Measurements from ENCODE around the gene ITGA2B.
"Not testable (repeated sequence)": the region's sequence is repeated elsewhere in the genome, so short reads cannot be mapped to it uniquely, and the experiment has no call there.

ITGA2B gene

DNA sequence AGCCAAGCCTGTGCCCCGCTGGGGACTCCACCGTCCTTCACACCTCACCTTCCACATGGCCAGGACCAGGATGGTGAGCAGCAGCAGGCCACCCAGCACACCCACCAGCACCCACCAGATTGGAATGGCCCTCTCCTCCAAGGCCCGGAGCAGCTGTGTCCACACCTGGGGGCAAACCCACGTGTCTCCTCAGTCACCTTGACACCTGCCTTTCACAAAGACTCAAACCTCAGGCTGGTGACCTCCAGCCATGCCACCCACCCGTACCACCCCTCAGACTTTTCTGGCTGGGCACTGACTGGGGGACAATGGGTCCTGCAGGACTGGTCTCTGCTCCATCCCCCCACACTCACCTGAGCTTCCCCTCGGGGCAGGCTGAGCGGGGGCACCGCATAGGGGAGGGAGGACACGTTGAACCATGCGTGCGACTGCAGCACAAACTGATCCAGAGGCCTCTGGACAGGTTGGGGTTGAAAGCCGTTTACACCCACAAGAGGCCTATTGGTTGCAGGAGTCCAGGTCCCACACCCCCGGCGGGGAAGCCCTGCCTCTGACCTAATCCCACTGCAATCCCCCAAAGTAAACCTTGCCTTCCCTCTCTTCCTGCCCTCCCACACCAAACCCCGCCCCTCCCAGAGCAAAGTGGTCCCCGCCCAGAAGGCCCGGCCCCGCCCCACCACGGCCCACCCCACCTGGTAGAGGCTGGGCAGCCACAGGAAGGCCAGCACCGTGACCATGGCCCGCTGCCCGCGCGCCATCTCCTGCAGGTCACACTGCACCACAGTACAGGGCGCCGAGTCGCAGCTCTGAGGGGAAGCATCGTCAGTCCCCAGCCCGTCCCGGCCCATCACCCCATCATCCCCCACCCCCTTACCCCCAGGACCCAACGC lies 14.9 kb downstream of the ITGA2B start:
- Histone ChIP-seq H3K27ac (no peak overlapping the region), H3K4me3 (no peak overlapping the region)

- H3K27ac ChIP-seq: no peak overlapping the region
- H3K4me3 ChIP-seq: no peak overlapping the region
Measured at GRCh38 chr17:44372036-44372435, 17.4 kb downstream of the ITGA2B start.

GRCh38 chr17:44369414-44370023 lies 19.9 kb downstream of the ITGA2B start:
- H3K27ac ChIP-seq, H3K4me3 ChIP-seq: not testable (repeated sequence)

DNA sequence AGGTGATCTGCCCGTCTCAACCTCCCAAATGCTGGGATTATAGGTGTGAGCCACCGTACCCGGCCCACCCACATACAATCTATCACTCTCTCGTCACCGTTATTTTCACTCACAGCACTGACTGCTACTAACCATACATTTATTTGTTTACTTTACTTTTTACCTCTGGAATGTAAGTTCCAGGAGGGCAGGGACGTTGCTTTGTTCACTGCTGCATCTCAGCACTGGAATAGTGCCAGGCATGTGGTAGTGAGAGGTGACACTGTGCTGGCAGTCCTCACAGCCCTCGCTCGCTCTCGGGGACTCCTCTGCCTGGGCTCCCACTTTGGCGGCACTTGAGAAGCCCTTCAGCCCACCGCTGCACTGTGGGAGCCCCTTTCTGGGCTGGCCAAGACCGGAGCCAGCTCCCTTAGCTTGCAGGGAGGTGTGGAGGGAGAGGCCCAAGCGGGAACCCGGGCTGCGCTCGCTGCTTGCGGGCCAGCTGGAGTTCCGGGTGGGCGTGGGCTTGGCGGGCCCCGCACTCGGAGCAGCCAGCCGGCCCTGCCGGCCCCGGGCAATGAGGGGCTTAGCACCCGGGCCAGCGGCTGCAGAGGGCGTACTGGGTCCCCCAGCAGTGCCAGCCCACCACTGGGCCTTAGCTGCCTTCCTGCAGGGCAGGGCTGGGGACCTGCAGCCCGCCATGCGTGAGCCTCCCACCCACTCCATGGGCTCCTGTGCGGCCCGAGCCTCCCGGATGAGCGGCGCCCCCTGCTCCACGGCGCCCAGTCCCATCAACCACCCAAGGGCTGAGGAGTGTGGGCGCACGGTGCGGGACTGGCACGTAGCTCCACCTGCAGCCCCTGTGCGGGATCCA lies 20.8 kb downstream of the ITGA2B start:
- H3K4me3 ChIP-seq, H3K27ac ChIP-seq: not testable (repeated sequence)

GRCh38 chr17:44367231-44367979 lies 22.0 kb downstream of the ITGA2B start:
- Histone ChIP-seq H3K27ac (no peak overlapping the region), H3K4me3 (no peak overlapping the region)

- not testable (repeated sequence) for H3K4me3 ChIP-seq
Measured at GRCh38 chr17:44365051-44365450, 24.4 kb downstream of the ITGA2B start.

DNA sequence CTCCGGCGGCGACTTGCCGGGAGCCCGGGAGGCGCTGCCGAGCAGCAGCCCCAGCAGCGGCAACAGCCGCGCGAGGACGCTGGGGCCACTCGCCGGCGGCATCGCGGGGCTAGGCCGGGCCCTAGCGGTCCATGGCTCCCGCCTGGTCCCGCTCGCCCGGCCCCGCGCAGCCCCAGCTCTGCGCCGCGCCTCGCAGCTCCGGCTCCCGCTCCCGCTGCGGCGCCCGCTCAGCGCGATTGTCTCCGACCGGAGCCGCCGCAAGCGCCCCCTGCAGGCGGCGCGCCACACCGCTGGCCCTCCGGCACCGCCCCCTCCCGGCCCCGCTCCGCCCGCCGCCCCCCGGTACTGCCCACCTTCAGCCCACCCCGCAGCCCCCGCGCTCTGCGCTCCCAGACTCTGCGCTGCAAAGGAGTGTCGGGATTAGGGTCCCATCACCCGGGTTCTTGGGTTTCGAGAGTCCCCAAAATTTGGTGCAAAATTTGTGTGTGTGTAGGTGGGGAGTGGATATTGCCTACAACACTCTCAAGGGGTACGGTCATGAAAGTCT lies 25.8 kb downstream of the ITGA2B start, which contains the start of gene FAM171A2:
Gene FAM171A2 (minus strand): TSS at position 241 of the 547 bp plus-strand sequence. CDS start 139 bp downstream, at position 102.
- Histone ChIP-seq H3K27ac (peak within 1 kb of the TSS in 12 of 21 experiments; percentile 0 to 63 (median 34)), H3K4me3 (peak within 1 kb of the TSS; percentile 44 to 74 (median 54))

More at GRCh38 chr17:44365051-44365450, 24.4 kb downstream of the ITGA2B start:
- not testable (repeated sequence) for H3K27ac ChIP-seq

DNA sequence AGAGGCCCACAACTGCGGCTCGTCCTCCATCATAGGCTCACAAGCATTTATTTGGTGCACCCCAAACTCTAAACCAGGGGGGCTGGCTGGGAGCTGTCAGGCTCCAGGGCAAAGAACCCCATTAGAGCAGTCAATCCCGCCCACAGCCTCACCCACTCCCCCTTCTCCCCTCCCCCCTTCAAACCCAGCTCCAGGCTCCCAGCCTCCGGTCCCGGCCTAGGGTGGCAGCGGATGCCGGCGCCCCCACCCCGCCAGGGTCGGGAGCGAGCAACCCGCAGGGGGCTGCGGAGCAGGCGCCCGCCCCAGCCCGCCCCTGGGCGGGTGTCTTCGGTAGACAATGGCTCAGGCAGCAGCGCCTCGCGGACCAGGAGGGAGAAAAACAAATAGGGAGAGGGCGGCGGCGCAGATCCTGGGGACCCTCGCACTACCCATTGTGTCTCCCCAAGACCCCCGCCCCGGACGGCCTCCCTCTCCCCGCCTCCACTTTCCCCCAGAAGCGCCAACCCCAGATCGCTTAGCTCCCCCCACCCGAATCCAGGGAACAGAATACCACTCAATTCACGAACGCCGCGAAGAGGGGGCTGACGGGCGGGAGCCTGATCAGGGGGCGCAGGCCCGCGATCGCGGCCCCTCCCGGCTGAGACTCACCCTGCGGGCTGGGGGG lies 26.4 kb downstream of the ITGA2B start:
- peak overlapping the region in 12 of 21 experiments; percentile 0 to 63 (median 34) for H3K27ac ChIP-seq
- H3K4me3 ChIP-seq: peak overlapping the region; percentile 44 to 74 (median 54)

DNA sequence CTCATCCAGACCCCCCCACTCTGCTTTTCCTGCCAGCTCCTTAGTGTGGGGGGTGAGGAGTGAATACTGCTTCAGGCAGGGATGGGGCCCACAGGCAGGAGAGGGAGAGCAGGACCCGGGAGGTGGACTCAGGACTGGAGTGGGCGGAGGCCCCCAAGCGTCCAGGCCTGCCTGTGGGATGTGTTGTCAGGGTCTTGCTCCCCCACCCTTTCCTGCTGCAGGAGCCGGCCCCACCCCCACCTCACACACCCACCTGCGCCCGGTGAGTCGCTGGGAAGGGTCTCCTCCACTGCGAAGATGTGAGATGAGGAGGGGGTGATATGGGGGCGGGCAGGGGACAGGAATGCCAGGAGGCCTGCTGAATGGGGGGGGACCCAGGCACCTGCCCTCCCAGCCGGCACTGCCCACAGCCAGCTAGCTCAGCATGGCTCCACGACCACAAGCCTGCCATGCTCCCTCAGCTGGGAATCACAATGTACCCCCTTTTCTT lies 26.9 kb downstream of the ITGA2B start:
- Histone ChIP-seq H3K27ac (no peak overlapping the region), H3K4me3 (peak overlapping the region in 6 of 7 experiments; percentile 45 to 74 (median 55))

DNA sequence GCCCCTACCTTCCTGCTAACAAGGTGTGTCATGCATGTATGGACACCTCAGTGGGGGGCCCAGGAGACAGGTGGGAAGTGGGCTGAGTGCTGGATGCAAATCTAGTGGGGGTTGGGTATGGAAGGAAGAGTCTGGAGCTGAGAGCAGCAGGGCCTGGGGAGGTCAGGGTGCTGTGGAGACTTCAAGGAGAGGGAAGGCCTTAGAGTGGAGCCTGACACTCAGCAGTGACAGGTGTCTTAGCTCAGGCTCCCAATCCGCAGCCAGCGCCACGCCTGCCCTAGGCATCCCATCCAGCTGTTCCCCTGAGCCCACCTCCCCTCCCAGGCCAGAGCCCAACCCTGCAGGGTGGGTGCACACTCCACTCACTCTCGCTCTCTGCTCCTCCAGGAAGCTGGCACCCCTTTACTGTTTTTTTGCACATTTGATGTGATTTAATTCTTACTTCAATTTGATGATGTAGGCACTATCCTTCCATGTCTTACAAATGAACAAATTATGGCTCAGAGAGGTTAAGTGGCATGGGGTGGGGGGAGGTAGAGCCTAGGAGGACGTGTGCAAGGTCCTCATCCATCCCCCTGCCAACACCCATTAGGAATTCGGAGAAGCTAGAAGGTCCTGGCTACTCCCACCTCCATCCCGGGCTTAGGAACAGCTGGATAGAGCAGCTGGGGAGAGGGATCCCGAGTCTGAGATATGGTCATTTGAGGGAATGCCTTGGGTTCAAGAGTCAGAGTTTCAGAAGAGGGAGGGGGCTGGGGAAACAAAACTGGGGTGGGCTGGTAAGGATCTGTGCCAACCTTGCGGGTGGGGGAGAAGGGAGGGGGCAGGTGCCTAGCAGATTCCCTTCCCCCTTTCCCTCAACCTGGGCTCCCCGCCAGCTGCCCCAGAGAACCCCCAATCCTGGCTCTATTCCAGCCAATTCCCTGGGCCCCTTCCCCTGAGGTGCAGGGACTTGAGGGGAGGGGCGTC lies 27.9 kb downstream of the ITGA2B start:
- H3K4me3 ChIP-seq: no peak overlapping the region
- no peak overlapping the region for H3K27ac ChIP-seq

- Histone ChIP-seq H3K27ac (no peak overlapping the region), H3K4me3 (no peak overlapping the region)
Measured at GRCh38 chr17:44360826-44361225, 28.6 kb downstream of the ITGA2B start.

- Histone ChIP-seq H3K27ac (no peak overlapping the region), H3K4me3 (no peak overlapping the region)
Measured at GRCh38 chr17:44360144-44360533, 29.3 kb downstream of the ITGA2B start.

- H3K27ac ChIP-seq: no peak overlapping the region
- H3K4me3 ChIP-seq: no peak overlapping the region
Measured at GRCh38 chr17:44359458-44360143, 29.8 kb downstream of the ITGA2B start.

DNA sequence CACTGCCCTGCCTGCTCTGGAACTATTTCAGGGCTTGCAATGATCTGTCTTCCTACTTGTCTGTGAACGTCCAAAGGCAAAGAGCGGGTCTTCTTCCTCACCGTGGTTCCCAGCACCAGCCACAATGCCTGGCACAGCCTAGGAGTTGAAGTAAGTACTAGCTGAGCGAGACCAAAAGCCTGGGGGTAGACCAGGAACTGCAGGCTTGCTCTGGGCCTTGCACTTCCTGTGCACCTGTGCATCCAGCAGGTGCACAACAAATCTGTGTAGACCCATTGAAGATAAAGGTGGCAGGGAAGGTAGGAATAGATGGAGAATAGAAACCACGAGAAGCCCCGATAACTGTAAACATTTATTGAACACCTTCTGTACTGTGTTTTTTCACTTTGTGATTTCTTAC lies 30.4 kb downstream of the ITGA2B start:
- H3K27ac ChIP-seq: no peak overlapping the region
- no peak overlapping the region for H3K4me3 ChIP-seq

GRCh38 chr17:44358066-44358465 lies 31.4 kb downstream of the ITGA2B start:
- no peak overlapping the region for H3K27ac ChIP-seq

GRCh38 chr17:44356241-44356640 lies 33.2 kb downstream of the ITGA2B start:
- H3K4me3 ChIP-seq: no peak overlapping the region
- H3K27ac ChIP-seq: no peak overlapping the region

More at GRCh38 chr17:44358066-44358465, 31.4 kb downstream of the ITGA2B start:
- no peak overlapping the region for H3K4me3 ChIP-seq

Measured in skin epidermis (tissue), 12 donors.